ENCODE measurements around the gene ADRM1.

DNA sequence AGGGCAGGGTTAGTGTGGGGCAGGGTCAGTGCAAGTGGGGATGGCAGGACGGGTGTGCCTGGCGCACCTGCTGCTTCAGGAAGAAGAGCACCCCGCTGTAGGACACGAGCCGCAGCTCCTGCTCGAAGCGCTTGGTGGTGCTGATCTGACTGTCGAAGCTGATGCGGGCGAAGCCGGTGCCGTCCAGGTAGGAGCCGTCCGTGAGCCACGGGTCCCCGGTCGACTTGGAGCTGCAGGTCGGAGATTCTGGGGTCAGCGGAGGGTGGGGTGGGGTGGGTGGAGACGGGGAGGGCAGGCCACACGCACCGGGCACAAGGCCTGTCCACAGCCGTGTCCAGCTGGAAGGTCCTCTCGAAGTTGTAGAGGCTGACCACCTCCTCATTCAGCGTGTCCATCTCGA lies 10.2 kb downstream of the ADRM1 start:
- TF ChIP-seq POLR2A (IDR thresholded peaks at IDR 0.05), result no peak
- TF ChIP-seq, protein P1, sequence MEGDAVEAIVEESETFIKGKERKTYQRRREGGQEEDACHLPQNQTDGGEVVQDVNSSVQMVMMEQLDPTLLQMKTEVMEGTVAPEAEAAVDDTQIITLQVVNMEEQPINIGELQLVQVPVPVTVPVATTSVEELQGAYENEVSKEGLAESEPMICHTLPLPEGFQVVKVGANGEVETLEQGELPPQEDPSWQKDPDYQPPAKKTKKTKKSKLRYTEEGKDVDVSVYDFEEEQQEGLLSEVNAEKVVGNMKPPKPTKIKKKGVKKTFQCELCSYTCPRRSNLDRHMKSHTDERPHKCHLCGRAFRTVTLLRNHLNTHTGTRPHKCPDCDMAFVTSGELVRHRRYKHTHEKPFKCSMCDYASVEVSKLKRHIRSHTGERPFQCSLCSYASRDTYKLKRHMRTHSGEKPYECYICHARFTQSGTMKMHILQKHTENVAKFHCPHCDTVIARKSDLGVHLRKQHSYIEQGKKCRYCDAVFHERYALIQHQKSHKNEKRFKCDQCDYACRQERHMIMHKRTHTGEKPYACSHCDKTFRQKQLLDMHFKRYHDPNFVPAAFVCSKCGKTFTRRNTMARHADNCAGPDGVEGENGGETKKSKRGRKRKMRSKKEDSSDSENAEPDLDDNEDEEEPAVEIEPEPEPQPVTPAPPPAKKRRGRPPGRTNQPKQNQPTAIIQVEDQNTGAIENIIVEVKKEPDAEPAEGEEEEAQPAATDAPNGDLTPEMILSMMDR (IDR thresholded peaks at IDR 0.05), result no peak
